Left colon (tissue), 2 donors: Measurements from ENCODE around the gene FAM180A. TPM values are rescaled to one million over a fixed set of nuclear protein-coding genes. Genes with fewer than 3 reads are reported as not detected.
A peak's percentile ranks its signal among the peaks of the same experiment; 100 is the strongest.

Source experiments
- ATAC-seq: fragments of 200-7000 bp; cut with Tn5 transposase; one replicate; pipeline ENCODE4 v1.9.1; 2020; ENCODE audit warnings: mild to moderate bottlenecking, moderate library complexity
- DNase-seq, 2 donors: peaks; one replicate each; pipeline ENCODE4 v3.0.0-alpha.2; 2020
- intact Hi-C, 2 donors: fragments of 100-400 bp; cut with DNase I in 1 of 2; cut with micrococcal nuclease in 1 of 2; formaldehyde crosslinking; loops; one replicate each; pipeline versions ENCODE4 v1.11.2 to v1.14.0; 2022; cut with DNase I, micrococcal nuclease
- total RNA-seq, 2 donors: library from RNA; stranded (reverse); fragmentation: NEBNext Ultra II Directional; extraction: Animal tissue kit (Norgen Biotek cat#: 25700); gene quantifications; one replicate each; pipeline ENCODE4 v1.2.1, GENCODE V29; 2021
- donor health status: DM: no; HTN: no; CAD: no.
- donor health status: DM: yes; HTN: yes; CAD: no.

Gene FAM180A
- total RNA-seq, 2 donors from 2014 or later: 0.89 to 2.0 TPM

GRCh38 chr7:135774284-135774683 is 25.7 kb upstream of the FAM180A start:
- ATAC-seq: peak; percentile 98
- DNase-seq: peak in 1 of 2 donors; percentile 44
- intact Hi-C loops: no loop called here

- DNase-seq (peak in 1 of 2 donors; percentile 22), ATAC-seq (peak; percentile 73)
- intact Hi-C loops: no loop called here
Measured at GRCh38 chr7:135773464-135773863, 24.9 kb upstream of the FAM180A start.

GRCh38 chr7:135772639-135773222 is 24.1 kb upstream of the FAM180A start:
- ATAC-seq: no peak

GRCh38 chr7:135771961-135772638 is 23.5 kb upstream of the FAM180A start:
- ATAC-seq: no peak

More at GRCh38 chr7:135772639-135773222, 24.1 kb upstream of the FAM180A start:
- no peak for DNase-seq
- intact Hi-C loops: no loop called here

GRCh38 chr7:135771051-135771450 is 22.4 kb upstream of the FAM180A start:
- intact Hi-C loops: no loop called here
- ATAC-seq: no peak

More at GRCh38 chr7:135771961-135772638, 23.5 kb upstream of the FAM180A start:
- intact Hi-C loops: no loop called here
- no peak for DNase-seq

GRCh38 chr7:135770139-135770710 is 21.6 kb upstream of the FAM180A start:
- no peak for ATAC-seq
- no peak for DNase-seq
- intact Hi-C loops: no loop called here

More at GRCh38 chr7:135771051-135771450, 22.4 kb upstream of the FAM180A start:
- no peak for DNase-seq

GRCh38 chr7:135769005-135769802 is 20.6 kb upstream of the FAM180A start:
- DNase-seq (no peak), ATAC-seq (no peak)
- intact Hi-C loops: no loop called here

GRCh38 chr7:135768467-135768866 is 19.9 kb upstream of the FAM180A start:
- no peak for DNase-seq
- intact Hi-C loops: no loop called here
- ATAC-seq: no peak

GRCh38 chr7:135768064-135768463 is 19.5 kb upstream of the FAM180A start:
- ATAC-seq: no peak
- intact Hi-C loops: no loop called here
- no peak for DNase-seq

- intact Hi-C loops: no loop called here
- no peak for ATAC-seq
- DNase-seq: no peak
Measured at GRCh38 chr7:135763261-135763660, 14.6 kb upstream of the FAM180A start.

GRCh38 chr7:135761751-135762488 is 13.3 kb upstream of the FAM180A start:
- intact Hi-C loops: no loop called here
- DNase-seq: no peak
- no peak for ATAC-seq

GRCh38 chr7:135759532-135759931 is 10.9 kb upstream of the FAM180A start:
- intact Hi-C loops: no loop called here
- ATAC-seq: no peak
- DNase-seq: no peak

GRCh38 chr7:135758531-135758932 is 9.9 kb upstream of the FAM180A start:
- intact Hi-C loops: no loop called here
- ATAC-seq (no peak), DNase-seq (no peak)

GRCh38 chr7:135757719-135758411 is 9.3 kb upstream of the FAM180A start:
- no peak for DNase-seq
- intact Hi-C loops: no loop called here
- ATAC-seq: no peak

GRCh38 chr7:135756191-135756590 is 7.6 kb upstream of the FAM180A start:
- no peak for DNase-seq
- ATAC-seq: peak; percentile 55
- intact Hi-C loops: no loop called here

- no peak for DNase-seq
- intact Hi-C loops: no loop called here
- no peak for ATAC-seq
Measured at GRCh38 chr7:135755351-135755753, 6.7 kb upstream of the FAM180A start.

GRCh38 chr7:135753616-135754413 is 5.2 kb upstream of the FAM180A start:
- ATAC-seq (no peak), DNase-seq (no peak)
- intact Hi-C loops: no loop called here

GRCh38 chr7:135747366-135747765 is 1.2 kb downstream of the FAM180A start:
- no peak for DNase-seq
- intact Hi-C loops: no loop called here
- no peak for ATAC-seq
